H1 (cell line): Measurements from ENCODE around the gene PPP2R2B.

Source experiments
- CTCF ChIP-seq, 3 experiments: IDR thresholded peaks; 1 replicate in 2 of 3; 2 replicates in 1 of 3; pipeline versions ENCODE4 v1.5.1 to v1.6.1; 2011; ENCODE audit warnings: low read length in 3 of 3, mild to moderate bottlenecking in 3 of 3, inconsistent platforms in 2 of 3, low read depth in 1 of 3, moderate library complexity in 1 of 3; ENCODE audit not compliant: insufficient read depth in 1 of 3; ENCODE audit errors: control extremely low read depth in 1 of 3
- EZH2 ChIP-seq: fragments of 200-600 bp; sonication (generic); IDR thresholded peaks from 2 replicates; pipeline ENCODE4 v1.7.1; 2012; ENCODE audit warnings: low read depth, mild to moderate bottlenecking, moderate library complexity, low read length, inconsistent platforms; ENCODE audit not compliant: severe bottlenecking
- FOSL1 ChIP-seq: IDR thresholded peaks from 2 replicates; pipeline ENCODE4 v1.6.1; 2011; ENCODE audit warnings: mild to moderate bottlenecking, low read depth, low read length, moderate library complexity; ENCODE audit not compliant: insufficient read depth
- HDAC2 ChIP-seq, 2 experiments: fragments of 300-600 bp in 1 of 2; sonication (generic) in 1 of 2; IDR thresholded peaks; 2 replicates each; pipeline ENCODE4 v1.6.1; 2011 to 2012; ENCODE audit warnings: low read depth in 2 of 2, low read length in 2 of 2, mild to moderate bottlenecking in 2 of 2, moderate library complexity in 2 of 2, borderline replicate concordance in 1 of 2, inconsistent platforms in 1 of 2
- JUND ChIP-seq: IDR thresholded peaks from 2 replicates; pipeline ENCODE4 v1.6.1; 2011; ENCODE audit warnings: mild to moderate bottlenecking, improper control_type of control experiment, low read length
- MAX ChIP-seq: IDR thresholded peaks from 2 replicates; pipeline ENCODE4 v1.6.1; 2012; ENCODE audit warnings: inconsistent platforms
- NRF1 ChIP-seq: IDR thresholded peaks from 2 replicates; pipeline ENCODE4 v1.6.1; 2011; ENCODE audit warnings: mild to moderate bottlenecking, low read depth, low read length, improper control_type of control experiment
- POLR2A ChIP-seq, 2 experiments: IDR thresholded peaks; 1 replicate in 1 of 2; 2 replicates in 1 of 2; pipeline ENCODE4 v1.6.1; 2011; ENCODE audit warnings: low read depth in 2 of 2, low read length in 2 of 2, mild to moderate bottlenecking in 2 of 2; ENCODE audit errors: control extremely low read depth in 1 of 2
- SIN3A ChIP-seq, 2 experiments: IDR thresholded peaks in 1 of 2; conservative IDR thresholded peaks in 1 of 2; 2 replicates each; pipeline ENCODE4 v1.6.1; 2011 to 2012; ENCODE audit warnings: low read length in 2 of 2, improper control_type of control experiment in 1 of 2, low read depth in 1 of 2, mild to moderate bottlenecking in 1 of 2
- TAF1 ChIP-seq: IDR thresholded peaks from 2 replicates; pipeline ENCODE4 v1.6.1; 2011; ENCODE audit warnings: mild to moderate bottlenecking, low read depth, low read length
- USF2 ChIP-seq: IDR thresholded peaks from 2 replicates; pipeline ENCODE4 v1.6.1; 2011; ENCODE audit warnings: low read length, improper control_type of control experiment
- YY1 ChIP-seq: IDR thresholded peaks from 2 replicates; pipeline ENCODE4 v1.6.1; 2011; ENCODE audit warnings: low read depth, mild to moderate bottlenecking, low read length

GRCh38 chr5:146726020-146726419 is 152.5 kb downstream of the PPP2R2B start:
- TF ChIP-seq JUND, result no peak
- no peak for TF ChIP-seq USF2
- TF ChIP-seq EZH2, result no peak
- TF ChIP-seq CTCF (IDR thresholded peaks at IDR 0.05; ENCODE audit: control extremely low read depth in 1 of 3, insufficient read depth in 1 of 3, low read depth in 1 of 3, low read length in 3 of 3), result no peak
- TF ChIP-seq YY1, result no peak
- TF ChIP-seq FOSL1, result no peak
- TF ChIP-seq HDAC2 (IDR thresholded peaks at IDR 0.05; ENCODE audit: borderline replicate concordance in 1 of 2, low read depth in 2 of 2, low read length in 2 of 2), result no peak
- TF ChIP-seq SIN3A (conservative IDR thresholded peaks at IDR 0.05 in 1 of 2, IDR thresholded peaks at IDR 0.05 in 1 of 2; ENCODE audit: low read depth in 1 of 2, low read length in 2 of 2), result no peak
- TF ChIP-seq TAF1, result no peak
- no peak for TF ChIP-seq POLR2A (IDR thresholded peaks at IDR 0.05; ENCODE audit: control extremely low read depth in 1 of 2, low read depth in 2 of 2, low read length in 2 of 2)
- TF ChIP-seq NRF1, result no peak
- no peak for TF ChIP-seq MAX
